H1 (cell line): ENCODE results near the gene SEMA4C. TPM values are rescaled to one million over a fixed set of nuclear protein-coding genes. Genes with fewer than 3 reads are reported as not detected.

Source experiments
- BCL11A ChIP-seq, 2 experiments: IDR thresholded peaks; one replicate each; pipeline ENCODE4 v1.6.1; 2011; ENCODE audit warnings: low read depth in 2 of 2, low read length in 2 of 2, mild to moderate bottlenecking in 2 of 2
- CBX8 ChIP-seq: fragments of 300-800, 300-1000 bp; sonication (generic); IDR thresholded peaks from 2 replicates; pipeline ENCODE4 v1.7.1; 2016; ENCODE audit warnings: low read depth, low read length, borderline replicate concordance
- JUND ChIP-seq: IDR thresholded peaks from 2 replicates; pipeline ENCODE4 v1.6.1; 2011; ENCODE audit warnings: mild to moderate bottlenecking, improper control_type of control experiment, low read length
- SIN3A ChIP-seq, 2 experiments: IDR thresholded peaks in 1 of 2; conservative IDR thresholded peaks in 1 of 2; 2 replicates each; pipeline ENCODE4 v1.6.1; 2011 to 2012; ENCODE audit warnings: low read length in 2 of 2, improper control_type of control experiment in 1 of 2, low read depth in 1 of 2, mild to moderate bottlenecking in 1 of 2
- SIX5 ChIP-seq: IDR thresholded peaks from 2 replicates; pipeline ENCODE4 v1.6.1; 2011; ENCODE audit warnings: mild to moderate bottlenecking, low read depth, low read length
- polyA plus RNA-seq, 7 experiments: library from polyadenylated mRNA; depleted of rRNA in 3 of 7; stranded (reverse) in 5 of 7; unstranded in 2 of 7; fragments of >200 nt in 5 of 7; fragments of 200-250 nt in 2 of 7; gene quantifications; 1 replicate in 5 of 7; 2 replicates in 1 of 7; 4 replicates in 1 of 7; pipeline versions ENCODE4 v1.2.1 to v1.2.3, GENCODE V29; 2011 to 2013; ENCODE audit warnings: missing spikeins in 2 of 7, mixed read lengths in 2 of 7
- total RNA-seq: library from RNA; stranded (reverse); fragmentation: NEBNext Ultra II Directional; extraction: Animal tissue kit (Norgen Biotek cat#: 25700); gene quantifications from 2 replicates; pipeline ENCODE4 v1.2.1, GENCODE V29; 2021

The SEMA4C gene
- total and polyA plus RNA-seq, 2 of the 8 experiments (the other 6 are each of a cell fraction or from before 2014, with no cell fraction given), result 47.5 to 67.3 TPM

DNA sequence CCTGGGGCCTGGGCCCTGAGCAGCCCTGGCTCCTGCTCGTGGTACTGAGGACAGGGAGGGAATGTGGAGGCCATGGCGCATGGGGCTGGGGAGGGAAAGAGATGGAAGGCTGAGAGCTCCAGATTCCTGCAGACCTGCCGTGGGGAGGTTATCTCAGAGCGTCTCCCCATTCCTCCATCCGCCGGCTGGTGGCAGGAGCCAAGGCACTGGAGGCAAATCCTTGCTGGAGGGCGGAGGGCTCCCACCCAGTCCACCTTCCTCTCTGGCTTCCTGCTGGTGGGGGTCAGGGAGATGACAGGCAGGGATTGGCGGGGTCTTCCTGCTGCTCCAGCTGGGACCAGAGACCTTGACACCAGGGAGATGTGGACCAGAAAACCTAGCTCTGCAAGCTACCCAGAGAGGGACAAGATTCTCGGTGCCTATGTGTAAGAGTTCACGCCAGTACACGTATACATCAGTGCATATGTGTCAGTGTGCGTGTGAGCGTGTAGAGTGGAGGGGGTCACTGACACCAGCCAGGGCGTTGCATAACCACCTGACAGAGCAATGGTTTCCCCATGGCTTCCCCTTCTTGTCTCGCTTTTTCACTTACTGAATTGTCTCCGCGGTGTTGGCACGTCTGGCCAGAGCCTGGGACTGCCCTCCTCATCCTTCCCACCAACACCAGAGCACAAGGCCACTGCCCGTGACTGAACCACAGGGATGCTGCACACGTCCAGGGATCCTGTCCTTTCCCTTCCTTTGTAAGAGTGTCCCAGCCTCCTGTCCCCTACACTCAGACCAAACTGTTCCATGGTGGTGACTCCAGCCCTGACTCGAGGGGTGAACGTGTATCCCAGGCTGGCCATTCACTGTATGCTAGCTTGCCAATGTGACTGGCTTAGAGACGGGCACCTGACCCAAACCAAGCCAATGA, 15.8 kb upstream of the SEMA4C start (continued):
- TF ChIP-seq JUND (no peak), CBX8 (no peak), SIX5 (no peak), SIN3A (conservative IDR thresholded peaks at IDR 0.05 in 1 of 2, IDR thresholded peaks at IDR 0.05 in 1 of 2; ENCODE audit: low read depth in 1 of 2, low read length in 2 of 2) (no peak), BCL11A (IDR thresholded peaks at IDR 0.05; ENCODE audit: low read depth in 2 of 2, low read length in 2 of 2) (no peak)
